Transverse colon (tissue), 3 donors: ENCODE results near the gene RPRD1B.

Source experiments
- EP300 ChIP-seq: sonication (generic); formaldehyde crosslinking; IDR thresholded peaks from one replicate; pipeline ENCODE4 v1.6.1; 2017; ENCODE audit warnings: antibody characterized with exemption, low read depth
- POLR2A ChIP-seq: fragments of 450-650 bp; IDR thresholded peaks from one replicate; pipeline ENCODE4 v1.6.1; 2016; ENCODE audit warnings: antibody characterized with exemption, mild to moderate bottlenecking, moderate library complexity
- TF ChIP-seq, protein P1 (sequence below), 5 experiments: fragments of 200-600 bp in 3 of 5; fragments of 450-650 bp in 2 of 5; sonication (generic) in 3 of 5; IDR thresholded peaks; 1 replicate in 2 of 5; 2 replicates in 3 of 5; pipeline ENCODE4 v1.5.1; 2016 to 2017; ENCODE audit warnings: antibody characterized with exemption in 5 of 5, inconsistent platforms in 3 of 5, mild to moderate bottlenecking in 2 of 5, moderate library complexity in 1 of 5

DNA sequence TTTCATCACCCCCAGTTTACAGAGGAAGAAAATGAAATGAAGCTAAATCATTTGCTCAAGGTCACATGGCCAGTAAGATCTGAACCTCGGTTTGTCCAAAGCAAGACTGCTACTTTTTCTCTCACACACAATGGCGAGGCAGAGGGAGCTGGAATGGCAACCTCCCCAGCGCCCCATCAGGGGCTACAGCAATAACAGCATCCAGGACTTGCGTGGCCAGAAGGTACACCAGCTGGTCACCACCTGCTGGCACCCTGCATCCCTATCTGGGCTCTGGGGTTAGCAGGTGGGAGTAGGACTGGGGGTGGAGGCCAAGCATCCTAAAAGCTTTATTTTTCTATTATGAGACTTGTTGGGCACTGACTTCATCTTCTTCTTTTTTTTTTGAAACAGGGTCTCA lies 41.6 kb upstream of the RPRD1B start:
- TF ChIP-seq, protein P1, sequence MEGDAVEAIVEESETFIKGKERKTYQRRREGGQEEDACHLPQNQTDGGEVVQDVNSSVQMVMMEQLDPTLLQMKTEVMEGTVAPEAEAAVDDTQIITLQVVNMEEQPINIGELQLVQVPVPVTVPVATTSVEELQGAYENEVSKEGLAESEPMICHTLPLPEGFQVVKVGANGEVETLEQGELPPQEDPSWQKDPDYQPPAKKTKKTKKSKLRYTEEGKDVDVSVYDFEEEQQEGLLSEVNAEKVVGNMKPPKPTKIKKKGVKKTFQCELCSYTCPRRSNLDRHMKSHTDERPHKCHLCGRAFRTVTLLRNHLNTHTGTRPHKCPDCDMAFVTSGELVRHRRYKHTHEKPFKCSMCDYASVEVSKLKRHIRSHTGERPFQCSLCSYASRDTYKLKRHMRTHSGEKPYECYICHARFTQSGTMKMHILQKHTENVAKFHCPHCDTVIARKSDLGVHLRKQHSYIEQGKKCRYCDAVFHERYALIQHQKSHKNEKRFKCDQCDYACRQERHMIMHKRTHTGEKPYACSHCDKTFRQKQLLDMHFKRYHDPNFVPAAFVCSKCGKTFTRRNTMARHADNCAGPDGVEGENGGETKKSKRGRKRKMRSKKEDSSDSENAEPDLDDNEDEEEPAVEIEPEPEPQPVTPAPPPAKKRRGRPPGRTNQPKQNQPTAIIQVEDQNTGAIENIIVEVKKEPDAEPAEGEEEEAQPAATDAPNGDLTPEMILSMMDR (IDR thresholded peaks at IDR 0.05): no peak
- TF ChIP-seq EP300: no peak
- TF ChIP-seq POLR2A: no peak
